Anterior cingulate cortex (tissue), 58 donors: ENCODE results near the gene METTL3.
"Not testable (repeated sequence)": the region's sequence is repeated elsewhere in the genome, so short reads cannot be mapped to it uniquely, and the experiment has no call there.

Source experiments
- DNase-seq, 58 donors: peaks; one replicate each; lab custom pipeline; 2025; lab: John Stamatoyannopoulos, UW

The METTL3 gene

DNA sequence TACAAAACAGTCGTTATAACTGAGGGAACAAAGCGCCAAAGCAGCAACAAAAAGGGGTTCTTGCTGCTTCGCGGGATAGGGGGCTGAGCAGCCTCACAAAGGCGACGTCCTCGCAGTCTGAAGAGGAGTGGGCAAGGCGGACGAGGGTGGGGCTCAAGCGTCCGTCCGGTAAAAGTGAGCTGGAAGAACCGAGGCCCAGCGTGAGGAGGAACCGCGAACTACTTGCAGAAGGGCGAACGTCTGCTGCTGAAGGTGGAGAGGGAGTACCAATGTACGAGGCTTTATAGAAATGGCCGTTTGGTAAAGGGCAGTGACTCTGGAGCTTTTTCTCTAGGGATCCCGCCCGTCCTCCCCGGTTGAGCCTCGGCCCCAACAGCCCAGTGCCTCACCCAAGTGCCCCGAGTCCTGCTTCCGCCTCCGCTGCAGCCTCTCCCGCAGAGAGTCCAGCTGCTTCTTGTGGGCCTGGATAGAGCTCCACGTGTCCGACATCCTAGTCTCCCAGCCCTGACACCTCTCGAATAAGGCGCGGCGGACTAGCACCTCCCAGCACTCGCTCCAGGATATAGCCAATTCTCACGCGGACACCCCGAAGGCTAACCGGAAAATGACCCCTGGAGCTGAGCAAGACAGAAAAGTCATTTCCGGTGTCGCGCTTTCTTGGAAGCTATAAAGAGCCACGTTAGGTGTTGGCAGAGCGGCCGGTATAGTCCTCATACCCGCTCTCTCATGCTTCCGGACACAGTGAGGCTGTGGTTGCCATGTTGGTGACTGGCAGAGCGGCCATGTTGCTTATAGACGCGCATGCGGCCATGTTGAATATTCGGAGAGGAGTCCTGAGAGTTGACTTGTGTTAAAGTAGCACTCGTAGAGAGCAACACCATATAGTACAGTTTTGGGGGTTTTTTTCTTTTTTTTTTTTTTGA is at the start of gene METTL3:
Gene METTL3 (minus strand): TSS at position 606 of the 923 bp plus-strand sequence. CDS start 117 bp downstream, at position 489.
- DNase-seq, result peak; percentile 63 to 99 (median 96)

DNA sequence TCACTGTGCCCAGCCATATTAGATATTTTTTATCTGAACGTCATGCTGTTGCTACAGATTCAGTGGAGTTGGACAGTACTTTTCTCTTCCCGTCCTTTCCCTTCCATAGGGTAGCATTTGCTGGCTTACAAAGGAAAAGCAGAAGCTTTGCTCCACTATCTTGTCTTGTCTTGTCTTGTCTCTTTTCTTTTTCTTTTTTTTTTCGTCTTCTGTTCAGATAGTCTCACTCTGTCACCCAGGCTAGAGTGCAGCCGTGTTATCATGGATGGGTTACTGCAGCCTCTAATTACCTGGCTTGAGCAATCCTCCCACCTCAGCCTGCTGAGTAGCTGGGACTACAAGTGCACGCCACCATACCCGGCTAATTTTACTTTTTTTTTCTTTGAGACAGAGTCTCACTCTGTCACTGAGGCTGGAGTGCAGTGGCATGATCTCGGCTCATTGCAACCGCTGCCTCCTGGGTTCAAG is 47.6 kb upstream of the METTL3 start:
- DNase-seq, result no peak

DNA sequence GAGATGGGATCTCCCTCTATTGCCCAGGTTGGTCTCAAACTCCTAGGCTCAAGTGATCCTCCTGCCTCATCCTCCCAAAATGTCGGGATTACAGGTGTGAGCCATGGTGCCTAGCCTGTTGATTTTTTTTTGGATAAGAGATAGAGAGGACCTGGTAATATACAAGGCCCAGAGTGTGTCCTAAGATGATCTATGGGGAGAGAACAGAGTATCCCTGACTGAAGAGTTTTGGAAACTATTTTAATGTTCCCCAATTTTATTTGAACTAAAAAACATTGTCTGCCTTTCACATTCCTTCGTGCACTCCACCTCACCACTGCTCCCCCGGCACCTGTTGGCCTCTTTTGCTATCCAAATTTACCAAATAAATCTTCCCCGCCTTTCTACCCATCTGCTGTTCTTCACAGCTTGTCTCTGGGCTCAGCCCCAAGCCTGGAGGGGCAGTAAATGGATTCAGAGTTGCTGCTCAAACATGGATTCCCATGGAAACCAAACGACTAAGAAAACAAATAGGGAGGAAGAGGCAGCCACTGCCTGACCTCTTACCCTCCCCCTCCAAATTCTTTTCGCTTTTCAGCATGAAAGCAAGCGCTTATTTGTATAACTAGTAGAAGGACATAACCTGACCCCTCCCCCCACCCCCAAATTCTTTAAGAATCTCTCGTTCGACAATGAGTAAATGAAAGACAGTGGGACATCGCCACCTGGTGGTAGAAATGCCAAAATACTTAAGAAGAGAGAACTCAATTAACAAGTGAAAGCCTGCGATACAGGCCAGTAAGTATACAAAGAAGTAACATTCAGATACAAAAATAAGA is 46.2 kb upstream of the METTL3 start:
- DNase-seq, result peak in 54 of 58 donors; percentile 4 to 87 (median 62)

DNA sequence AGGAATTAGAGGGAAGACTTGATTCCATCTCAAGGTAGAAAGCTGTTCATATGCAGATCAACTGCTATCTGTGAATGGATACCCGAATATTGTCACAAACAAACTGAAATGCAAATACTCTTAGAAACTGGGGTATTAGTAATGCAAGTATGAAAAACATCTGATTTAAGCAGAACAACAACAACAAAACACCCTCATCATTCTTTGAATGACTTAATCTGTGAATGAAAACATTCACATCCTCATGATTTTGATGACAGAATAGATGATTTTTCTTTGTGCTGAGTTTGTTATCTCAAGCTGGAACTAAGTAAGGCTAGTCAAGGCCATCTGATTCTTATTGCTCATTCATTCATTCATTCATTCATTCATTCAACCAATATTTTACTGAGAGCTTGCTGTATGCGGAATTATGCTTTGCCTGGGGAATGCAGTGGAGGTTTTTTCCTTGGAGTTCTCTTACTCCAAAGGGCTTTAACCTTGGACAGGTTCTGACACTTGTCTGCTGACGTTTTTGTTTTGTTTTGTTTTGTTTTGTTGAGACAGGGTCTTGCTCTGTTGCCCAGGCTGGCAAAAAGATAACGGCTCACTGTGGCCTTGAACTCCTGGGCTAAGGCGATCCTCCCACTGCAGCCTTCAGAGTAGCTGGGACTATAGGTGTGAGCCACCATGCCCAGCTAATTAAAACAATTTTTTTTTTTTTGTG is 45.4 kb upstream of the METTL3 start:
- no peak for DNase-seq

DNA sequence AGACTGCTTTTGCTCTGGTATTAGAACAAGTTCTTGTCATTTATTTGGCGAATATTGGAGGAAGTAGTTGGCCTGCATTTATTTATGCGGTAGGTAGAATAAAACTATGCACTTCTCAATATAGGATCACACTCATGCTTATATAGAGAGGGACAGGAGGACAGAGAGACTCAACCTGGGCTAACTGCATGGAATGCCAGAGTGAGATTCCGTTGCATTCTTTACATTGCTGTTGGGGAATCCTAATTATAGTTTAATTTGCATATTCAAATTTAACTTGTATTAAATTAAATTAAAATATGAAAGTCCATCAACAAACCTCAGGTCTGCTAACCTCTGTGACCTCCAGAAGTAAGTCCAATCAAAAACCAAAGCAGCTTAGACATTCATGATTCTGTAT is 42.1 kb upstream of the METTL3 start:
- no peak for DNase-seq

DNA sequence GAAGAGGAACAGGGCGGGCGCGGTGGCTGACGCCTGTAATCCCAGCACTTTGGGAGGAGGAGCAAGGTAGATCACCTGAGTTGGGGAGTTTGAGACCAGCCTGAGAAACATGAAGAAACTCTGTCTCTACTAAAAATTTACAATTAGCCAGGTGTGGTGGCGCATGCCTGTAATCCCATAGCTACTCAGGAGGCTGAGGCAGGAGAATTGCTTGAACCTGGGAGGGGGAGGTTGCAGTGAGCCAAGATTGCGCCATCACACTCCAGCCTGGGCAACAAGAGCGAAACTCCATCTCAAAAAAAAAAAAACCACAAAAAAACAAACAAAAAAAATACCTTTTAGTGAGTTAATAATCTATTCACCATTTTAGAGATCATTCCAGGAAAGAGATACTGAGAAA is 33.4 kb upstream of the METTL3 start:
- not testable (repeated sequence) for DNase-seq

DNA sequence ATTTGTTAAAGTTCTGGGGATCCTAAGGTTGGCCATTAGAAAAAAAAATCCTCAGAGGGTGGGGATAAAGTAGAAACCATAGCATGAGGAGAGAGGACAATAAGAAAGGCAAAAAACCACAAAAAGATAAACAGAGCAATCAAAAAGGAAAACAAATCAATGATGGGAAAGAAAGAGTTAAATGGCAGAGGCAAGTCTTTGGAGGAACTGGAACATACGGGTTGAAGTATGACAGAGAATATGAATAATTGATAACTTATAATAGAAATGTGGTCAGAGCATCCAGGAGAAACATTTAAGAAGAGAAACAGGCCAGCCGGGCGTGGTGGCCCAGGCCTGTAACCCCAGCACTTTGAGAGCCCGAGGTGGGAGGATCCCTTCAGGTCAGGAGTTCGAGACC is 32.8 kb upstream of the METTL3 start:
- no peak for DNase-seq

DNA sequence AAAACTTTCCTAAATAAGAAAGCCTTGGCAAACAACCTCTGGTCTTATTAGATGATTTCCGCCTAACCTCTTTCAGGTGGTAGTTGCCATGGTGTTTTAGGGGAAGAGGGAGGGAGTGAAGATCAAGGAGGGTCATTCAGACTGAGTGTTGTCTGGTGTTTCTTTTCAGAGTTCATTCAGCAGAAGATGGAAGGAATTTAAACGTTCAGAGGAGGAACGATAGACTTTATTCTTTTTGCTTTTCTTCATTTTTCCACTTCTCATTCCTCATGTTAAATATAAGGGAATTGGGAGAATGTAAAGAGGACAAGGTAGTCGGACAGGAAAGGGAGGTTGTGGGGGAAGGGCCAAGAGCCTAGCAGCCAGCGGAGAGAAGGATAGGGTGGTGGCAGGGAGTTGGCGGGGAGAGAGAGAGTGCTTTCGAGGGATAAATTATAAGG is 32.4 kb upstream of the METTL3 start:
- no peak for DNase-seq

DNA sequence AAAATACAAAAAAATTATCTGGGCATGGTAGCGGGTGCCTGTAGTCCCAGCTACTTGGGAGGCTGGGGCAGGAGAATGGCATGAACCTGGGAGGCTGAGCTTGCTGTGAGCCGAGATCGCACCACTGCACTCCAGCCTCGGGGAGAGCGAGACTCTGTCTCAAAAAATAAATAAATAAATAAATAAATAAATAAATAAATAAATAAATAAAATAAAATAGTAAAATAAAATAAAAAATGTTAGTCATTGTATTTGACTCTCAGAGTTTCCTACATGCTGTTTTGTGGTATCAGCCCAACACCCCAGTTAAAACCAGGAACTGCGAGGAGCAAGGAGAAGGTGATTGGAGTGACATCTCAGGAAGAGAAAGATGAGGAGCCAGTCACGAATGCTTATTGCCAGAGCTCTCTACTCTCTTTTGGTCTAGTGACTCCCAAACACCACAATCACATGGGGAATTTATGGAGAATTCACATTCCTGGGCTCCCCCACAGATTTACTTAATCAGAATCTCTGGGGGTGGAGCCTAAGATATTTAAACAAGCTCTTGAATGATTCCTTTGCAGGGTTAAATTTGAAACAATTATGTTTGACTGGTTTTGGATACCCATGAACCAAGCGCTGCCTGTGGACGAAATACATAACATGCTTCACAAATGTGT is 30.4 kb upstream of the METTL3 start:
- DNase-seq, result no peak

DNA sequence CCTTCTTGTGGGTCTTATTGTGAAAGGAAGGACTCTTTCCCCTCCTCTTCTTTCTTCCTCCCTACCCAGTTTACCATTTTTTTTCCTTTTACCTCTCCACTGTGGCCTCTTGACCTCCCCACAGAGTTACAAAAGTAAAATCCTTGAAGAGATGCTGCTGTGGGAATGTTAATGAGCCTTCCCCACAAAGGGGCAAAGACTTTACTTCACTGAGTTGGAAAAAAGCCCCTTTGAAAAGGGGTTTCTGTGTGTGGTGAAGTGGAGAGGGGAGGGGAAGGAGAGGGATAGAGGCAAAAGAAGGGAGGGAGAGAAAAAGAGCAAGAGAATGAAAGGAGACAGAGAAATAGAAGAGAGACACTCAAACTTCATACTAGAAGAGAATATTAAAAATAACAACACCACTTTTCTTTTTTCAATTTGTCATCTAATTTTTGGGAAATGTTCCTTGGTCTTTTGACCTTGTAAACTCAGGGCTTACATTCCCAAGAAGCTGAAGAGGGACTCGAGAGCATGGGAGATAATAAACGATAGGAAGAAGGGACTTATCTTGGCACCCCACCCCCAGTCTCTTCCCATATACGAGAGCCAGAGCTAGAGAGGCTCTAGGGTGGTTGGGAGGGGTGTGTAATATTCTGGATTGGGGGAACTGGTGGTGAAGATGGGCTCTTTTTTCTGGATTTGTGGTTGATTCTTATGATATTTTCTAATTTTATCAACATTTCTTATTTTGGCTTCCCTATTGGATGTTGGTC is 28.2 kb upstream of the METTL3 start:
- DNase-seq, result peak in 2 of 58 donors; percentile 4 to 32

DNA sequence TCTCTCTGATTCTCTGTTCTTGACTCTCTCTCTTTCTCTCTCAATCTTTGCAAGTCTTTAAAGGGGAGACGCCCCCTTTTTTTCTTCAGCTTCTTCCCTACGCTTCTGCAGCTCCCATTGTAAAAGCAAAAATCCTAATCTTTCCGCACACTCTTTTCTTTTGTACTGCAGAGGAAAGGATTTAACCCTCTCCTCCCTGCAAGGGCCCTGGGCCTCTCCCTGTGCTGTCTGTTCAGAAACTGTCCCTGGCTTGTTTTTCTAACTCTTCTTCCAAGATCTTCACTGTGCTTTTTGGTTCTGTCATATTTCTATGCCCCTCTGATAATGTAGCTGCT is 25.9 kb upstream of the METTL3 start:
- DNase-seq, result no peak

DNA sequence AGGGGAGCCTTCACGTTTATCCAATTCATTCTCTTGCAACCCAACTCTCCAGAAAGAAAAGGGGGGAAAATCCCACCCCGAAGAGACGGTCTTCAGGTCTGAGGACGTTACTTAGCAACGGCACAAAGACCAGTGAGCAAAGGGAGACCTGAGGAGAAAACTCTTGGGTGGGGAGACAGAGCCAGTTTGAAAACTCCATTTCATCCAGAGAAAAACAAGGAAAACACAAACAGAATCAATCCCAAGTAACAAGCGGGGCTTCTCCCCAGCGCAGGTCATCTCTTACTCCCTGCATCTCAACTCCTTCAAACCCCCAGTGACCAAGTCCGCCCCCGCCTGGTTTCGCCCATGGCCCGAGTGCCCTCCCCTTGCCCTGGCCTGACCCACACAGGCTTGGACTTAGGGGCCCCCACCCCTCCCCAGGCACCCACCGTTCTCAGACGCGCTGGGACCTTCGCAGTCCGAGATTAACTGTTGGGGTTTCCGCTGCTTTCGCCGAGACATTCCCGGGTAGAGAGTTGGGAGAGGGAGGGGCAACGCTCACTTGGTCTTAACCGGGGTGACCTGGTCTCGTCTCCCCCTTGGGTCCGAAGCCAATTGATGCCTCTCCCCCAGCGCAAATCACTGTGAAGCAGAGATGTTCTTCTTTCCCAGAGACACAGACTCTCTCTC is 25.4 kb upstream of the METTL3 start:
- peak in 11 of 58 donors; percentile 4 to 43 (median 11) for DNase-seq

DNA sequence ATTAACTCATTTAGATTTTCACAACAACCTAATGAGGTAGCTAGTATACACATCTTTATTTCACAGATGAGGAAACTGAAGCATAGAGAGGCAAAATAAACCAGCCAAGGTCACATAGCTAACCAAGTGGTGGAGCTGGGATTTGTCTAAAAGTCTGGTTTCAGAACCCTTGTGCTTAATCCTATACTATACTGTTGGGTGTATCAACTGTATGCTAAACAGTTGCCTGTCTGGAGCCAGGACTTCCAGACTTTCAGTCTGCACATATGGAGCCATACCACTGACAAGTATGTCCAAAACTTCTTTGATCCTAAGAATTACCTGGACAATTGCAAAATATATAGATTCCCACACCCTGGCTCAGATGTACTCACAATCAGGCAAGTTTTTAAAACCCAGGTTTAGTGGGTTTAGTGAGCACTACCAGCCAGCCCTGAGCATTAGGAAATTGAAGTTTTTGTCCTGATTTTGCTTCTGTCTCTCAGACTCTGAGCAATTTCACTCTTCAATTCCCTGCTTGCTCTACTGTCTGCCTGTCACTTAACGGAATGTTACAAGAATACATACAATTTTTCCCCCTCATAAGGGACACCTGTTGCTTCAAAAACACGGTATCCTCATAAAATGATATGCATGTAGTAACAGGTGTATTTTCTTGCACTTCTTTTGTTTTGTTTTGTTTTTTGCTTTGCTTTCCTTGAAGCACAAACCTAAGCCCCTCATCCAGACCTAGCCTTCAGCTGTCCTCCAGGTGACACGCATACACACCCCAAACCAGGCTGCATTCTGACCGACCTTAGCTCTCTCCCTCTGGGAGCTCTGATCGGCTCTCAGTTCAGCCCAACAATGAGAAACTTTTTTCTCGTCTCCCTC is 24.6 kb upstream of the METTL3 start:
- no peak for DNase-seq

DNA sequence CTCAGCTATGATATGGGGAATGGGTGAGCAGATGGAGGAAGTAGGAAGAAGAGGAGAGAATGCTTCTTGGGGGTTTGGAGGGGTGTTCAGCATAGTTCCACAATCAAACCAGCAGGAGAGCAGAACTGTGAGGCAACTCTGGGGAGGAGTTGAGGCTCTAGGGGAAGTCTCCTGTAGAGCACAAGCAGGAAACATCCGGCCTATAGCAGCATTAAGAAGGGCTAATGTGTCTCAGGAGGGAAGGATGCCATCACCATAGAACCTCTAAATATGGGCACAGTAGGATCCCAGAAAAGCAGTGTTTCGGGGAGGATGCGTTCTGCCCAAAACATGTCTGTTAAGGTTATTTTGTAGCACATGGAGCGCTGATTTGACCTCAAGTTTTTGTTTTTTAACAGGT is 23.4 kb upstream of the METTL3 start:
- DNase-seq, result no peak

DNA sequence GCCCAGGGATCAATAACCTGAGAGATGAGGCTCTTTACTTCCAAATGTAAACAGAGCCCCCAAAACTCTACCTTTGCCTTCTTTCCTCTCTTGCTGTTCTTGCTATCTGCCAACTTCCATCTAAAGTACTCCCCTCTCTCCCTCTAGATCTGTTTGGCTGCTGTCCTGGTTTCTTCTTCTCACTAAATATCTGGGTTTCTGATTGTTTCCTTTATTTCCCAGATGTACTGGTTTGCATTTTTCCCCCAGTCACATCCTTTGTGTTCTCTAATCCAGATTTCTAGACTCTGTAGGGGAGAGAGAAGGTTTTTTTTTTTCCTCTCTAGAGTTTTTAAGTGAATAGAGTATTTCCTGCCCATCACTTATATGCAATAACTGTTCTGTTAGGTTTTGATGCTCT is 22.2 kb upstream of the METTL3 start:
- no peak for DNase-seq

DNA sequence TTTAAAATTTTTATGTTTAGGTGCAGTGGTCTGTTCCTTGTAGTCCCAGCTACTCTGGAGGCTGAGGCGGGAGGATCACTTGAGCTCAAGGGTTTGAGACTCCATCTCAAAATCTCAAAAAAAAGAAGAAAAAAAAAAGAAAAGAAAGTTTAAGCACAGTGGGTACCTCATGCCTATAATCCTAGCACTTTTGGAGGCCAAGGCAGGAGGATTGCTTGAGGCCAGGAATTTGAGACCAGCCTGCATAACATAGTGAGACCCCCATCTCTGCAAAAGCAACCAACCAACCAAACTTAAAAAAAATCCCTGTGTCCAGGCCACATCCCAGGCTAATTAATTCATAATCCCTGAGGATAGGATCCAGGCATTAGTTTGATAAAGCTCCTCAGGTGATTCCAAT is 18.4 kb upstream of the METTL3 start:
- DNase-seq, result no peak

DNA sequence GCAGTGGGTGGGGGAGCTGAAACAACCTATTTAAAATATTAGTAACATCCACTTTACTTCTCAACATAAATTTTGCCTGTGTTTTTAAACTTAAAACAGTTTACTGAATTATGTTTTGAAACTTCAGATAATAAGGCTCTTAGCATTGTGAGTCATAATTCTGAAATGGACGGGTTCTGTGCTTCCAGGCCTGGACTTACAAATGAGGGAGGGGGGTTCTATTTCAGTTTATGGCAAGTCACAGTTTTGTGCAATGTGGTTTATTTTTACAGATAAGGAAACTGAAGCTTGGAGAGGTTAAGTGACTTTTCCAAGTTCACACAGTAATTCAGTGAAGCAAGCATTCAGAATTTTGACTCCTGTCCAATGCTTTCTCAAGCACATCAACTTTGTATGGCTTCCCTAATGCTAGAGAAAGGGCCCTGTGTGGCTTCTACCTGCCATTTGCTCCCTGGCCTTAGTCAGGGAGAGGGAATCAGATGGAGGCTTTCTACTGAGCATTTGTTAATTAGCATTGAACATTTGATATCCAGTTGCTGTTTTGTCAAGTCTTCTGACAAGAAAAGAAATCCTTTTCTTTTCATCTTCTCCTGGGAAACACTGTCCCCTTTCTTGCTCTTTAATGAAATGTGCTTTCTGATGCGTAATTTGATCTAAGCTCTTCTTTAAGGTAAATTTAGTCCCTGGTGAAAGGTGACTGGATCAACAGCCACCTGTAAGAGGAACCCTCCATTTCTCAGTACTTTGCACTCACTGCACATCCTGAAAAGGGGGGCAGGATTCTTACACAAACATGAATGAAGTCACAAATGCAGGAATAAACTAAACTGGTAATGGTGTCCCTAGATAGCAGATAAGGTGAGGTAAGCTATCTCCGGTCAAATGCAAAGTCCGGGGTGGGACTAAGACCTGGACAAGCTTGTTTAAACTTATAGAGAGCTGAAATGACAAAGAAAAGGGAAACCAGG is 17.5 kb upstream of the METTL3 start:
- no peak for DNase-seq
